Measurements from ENCODE around the gene RECQL5.

Gene RECQL5

DNA sequence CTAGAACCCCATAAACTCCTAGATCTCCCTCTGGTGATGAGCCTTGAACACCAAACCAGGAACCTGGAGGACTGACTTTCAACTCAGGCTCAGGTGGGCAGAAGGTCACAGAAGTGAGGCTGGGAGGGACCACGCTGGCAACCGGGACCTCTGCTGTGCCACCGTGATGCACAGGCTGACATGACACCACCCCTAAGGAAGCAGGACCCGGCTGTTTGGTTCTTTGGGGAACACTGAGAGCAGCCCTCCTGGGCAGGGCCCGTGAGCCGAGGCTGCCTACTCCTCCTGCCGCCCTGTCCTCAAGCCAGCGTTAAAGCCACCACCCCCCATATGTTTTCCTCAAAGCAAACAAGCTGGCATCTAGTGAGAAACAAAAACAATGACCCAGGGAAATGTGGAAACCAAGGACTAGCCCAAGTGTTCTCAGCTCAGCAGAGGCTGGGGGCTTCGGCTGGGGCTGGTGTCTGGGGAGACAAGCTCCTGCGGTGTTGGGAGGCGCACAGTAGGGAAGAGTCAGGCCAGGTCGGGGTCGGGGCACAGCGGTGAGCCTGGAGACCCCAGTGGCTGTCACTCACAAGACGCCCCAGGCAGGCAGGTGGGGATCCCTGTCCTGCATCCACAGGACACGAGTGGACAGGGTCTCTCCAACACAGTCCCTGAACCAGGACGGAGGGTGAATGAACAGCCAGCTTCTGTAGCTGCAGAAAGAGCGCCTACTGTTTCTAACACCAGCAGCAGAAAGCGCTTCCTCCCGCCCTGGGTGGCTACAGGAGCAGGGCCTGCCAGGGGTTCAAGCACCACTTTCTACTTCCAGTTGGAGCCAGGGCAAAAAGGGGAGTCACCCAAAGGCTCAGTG, 32.0 kb downstream of the RECQL5 start:
- in situ Hi-C loops (cut with HindIII; ENCODE audit: low sequenced_read_pairs), result no loop called here

GRCh38 chr17:75634376-75634740, 32.6 kb downstream of the RECQL5 start:
- in situ Hi-C loops (cut with HindIII; ENCODE audit: low sequenced_read_pairs), result no loop called here

DNA sequence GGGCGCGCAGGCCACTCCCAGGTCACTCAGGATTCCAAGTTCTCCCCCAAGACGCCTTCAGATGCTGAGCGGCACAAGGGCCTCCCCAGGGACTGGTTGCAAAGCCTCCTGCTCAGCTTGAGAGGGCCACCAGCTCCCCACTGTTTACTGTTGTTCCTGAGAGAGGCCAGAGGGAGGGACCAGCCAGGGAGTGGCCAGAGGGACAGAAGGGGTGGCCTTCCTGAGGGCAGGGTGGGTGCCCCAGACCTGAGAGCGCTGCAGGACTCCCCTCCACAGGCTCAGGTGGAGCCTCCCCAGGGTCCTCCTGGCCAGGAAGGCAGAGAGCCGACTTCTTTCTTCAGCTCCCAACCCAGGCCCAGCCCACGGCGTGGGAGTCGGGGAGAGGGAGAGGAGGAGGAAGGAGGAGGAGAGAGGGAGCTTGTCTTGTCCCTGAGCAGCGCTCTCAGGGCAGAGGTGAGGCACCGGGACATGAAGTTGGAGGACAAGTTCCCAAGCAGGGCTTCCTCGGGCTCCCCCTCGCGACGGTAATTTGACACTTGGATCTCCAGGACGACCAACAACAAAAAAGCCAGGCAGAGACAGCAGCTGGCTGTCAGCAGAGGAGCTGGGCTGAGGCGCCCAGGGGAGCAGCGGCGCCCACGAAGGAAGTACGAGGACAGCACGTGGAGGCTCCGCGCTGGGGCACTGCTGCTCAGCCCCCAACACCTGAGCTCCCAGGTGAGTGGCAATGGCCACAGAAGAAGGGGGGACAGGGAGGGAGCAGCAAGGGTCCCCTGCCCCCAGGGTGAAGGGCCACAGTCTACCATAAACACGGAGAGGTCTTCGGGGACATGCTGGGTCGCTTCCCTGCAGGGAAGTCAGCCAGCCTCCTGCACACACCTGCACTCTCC, 33.2 kb downstream of the RECQL5 start:
- in situ Hi-C loops (cut with HindIII; ENCODE audit: low sequenced_read_pairs), result no loop called here

DNA sequence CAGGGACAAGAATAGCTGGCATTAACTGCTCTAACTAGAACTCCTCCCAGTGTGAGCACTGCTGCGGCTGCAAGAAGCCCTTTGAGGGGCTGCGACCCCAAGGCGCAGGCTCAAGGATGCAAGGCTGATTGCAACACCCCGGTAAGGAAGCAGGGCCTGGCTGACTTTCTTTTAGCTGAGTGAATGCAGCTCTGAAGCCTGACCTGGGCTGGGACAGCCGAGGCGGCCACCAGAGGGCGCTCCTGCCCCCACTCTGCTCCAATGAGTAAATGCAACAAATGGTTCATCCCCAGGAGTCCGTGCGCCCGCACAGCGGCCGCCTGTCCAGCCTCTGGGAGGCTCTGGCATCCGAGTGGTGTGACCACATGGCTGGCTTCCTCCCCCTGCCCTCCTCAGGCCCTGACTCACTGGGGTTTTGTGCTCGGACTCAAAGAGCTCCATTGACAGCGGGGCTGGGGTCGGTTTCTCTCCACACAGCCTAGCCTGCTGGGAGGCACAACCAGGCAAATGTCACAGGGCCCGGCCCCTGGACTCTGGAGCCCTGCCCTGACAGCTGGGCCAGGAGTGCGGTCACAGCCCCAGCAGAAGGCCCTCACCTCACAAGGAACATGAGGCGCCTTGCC, 34.0 kb downstream of the RECQL5 start, which contains the start of gene SMIM5:
Gene SMIM5, plus strand, starts transcription at position 572 of the 623 bp plus-strand sequence. CDS start 6,768 bp downstream, outside the sequence.
- in situ Hi-C loops (cut with HindIII; ENCODE audit: low sequenced_read_pairs), result no loop called here

- in situ Hi-C loops (cut with HindIII; ENCODE audit: low sequenced_read_pairs), result no loop called here
Observed at GRCh38 chr17:75632428-75632827, 34.5 kb downstream of the RECQL5 start.

DNA sequence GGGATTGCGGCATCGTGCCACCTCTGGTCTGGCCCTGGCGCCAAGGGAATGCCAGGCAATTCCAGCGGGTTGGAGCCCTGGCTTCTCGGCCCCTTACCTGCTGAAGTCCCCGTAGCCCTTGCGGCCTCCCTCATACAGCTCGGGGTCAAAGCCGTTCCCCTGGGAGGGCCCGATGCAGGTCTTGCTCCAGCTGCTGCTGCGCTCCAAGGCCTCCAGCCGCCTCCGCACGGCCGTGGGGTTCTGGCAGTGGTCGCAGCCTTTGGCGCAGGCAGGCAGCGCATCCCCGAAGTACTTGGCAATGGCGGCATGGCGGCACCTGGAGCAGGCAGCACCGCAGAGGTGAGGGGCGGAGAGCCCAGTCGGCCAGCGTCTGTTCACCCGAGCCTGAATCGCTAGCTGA, 35.6 kb downstream of the RECQL5 start:
- in situ Hi-C loops (cut with HindIII; ENCODE audit: low sequenced_read_pairs), result no loop called here

DNA sequence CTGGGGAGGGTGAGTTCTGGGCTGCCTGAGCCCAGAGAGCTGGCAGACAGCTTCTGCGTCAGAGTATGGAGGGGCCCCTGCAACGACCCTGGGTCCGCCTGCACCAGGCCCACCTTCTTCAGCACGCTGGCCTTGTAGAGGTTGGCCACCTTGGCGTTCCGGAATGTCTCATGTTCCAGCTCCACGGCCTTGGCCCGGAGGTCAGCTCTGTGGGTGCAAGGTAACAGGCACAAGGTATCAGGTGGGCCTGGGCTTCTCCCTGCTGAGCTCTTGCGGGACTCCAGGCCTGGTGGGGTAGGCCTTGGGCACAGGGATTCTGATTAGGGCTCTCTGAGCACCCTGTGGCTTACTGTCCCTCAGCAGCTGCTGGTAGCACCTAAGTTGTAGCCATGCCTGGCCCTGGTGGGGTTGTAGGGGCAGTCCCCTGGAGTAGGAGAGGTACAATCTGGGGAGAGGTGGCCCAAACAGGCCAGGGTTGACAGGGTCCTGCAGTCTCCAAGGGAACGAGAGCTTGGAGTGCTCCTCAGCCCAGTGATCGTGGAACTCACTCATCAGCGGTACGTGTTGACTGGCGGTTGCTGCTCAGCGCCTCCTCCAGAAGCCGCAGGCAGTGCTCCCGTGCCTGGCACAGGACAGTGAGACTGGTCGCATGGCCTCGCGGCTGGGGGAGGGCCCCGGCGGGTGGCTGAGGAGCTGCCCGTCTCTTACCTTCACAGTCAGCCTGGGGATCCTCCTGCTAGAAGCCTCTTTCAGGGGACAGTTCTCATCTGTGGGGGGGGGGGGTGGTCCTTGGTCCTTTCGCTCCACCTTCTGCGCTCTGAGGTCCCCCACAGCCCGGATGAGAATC, 36.7 kb downstream of the RECQL5 start:
- in situ Hi-C loops (cut with HindIII; ENCODE audit: low sequenced_read_pairs), result no loop called here

- in situ Hi-C loops (cut with HindIII; ENCODE audit: low sequenced_read_pairs), result no loop called here
Observed at GRCh38 chr17:75629157-75629556, 37.8 kb downstream of the RECQL5 start.

DNA sequence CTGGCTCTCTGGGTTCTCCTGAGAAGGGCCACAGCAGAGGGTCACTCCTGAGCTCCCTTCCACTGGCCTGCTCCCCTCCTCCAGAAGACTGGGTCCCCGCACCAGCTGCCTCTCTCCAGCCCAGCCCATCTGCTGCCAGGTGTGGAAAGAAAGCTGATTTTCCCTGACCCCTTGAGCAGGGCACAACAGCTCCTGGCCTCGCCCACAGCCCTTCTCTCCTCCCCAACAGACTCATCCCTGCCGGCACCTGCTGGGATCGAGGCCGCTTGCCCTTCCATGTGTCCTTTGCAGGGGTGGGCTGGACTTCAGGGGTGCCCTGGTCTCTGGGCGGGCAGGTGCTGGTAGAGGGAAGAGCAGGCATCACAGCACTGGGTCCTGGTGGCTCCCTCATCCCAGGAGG, 38.5 kb downstream of the RECQL5 start:
- in situ Hi-C loops (cut with HindIII; ENCODE audit: low sequenced_read_pairs), result no loop called here

GRCh38 chr17:75627094-75627493, 39.9 kb downstream of the RECQL5 start:
- in situ Hi-C loops (cut with HindIII; ENCODE audit: low sequenced_read_pairs), result no loop called here

DNA sequence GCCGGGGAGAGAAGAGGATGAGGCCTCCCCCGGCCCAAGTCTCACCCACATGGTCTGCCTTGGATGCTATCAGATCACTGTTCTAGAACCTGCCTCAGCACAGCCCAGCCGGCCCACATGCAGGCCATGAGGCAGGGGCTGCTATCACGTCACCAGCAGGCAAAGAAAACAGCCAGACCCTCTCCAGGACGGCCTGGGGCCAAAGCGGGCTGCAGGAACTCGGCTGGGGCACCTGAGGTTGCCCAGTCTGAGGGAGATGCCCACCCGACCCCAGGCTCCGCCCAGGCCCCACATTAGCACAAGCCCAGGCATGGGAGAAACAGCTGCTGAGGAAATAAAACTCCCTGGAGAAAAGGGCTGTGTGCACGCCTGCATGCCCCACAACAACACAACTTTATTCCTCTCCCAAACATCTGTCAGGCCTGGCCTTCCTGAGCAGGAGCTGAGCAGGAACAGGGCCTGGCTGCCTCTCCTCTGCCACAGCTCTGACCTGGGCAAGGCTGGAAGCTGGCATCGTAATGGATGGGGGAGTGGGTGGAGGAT, 40.4 kb downstream of the RECQL5 start:
- in situ Hi-C loops (cut with HindIII; ENCODE audit: low sequenced_read_pairs), result no loop called here

DNA sequence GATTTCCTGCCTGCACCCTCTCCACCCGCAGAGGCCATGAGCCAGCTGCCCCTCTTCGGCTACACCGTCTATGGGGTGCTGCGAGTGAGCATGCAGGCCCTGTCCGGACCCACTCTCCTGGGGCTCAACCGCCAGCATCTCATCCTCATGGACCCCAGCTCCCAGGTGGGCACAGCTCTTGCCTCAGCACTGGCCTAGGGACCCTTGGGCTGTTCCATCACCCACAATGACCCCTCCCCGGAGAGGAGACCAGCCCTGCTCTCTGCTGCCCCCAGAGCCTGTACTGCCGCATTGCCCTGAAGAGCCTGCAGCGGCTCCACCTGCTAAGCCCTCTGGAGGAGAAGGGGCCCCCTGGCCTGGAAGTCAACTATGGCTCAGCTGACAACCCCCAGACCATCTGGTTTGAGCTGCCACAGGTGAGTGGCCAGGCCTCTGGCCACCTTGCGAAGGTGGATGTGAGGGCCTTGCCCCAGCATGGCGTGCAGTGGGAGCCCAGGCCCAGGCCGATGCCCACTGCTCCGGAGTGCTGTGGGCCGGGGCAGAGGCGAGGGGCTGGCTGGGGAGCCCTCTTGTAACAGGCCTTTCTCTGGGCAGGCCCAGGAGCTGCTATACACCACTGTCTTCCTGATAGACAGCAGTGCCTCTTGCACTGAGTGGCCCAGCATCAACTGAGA, 41.0 kb downstream of the RECQL5 start:
- in situ Hi-C loops (cut with HindIII; ENCODE audit: low sequenced_read_pairs), result no loop called here

DNA sequence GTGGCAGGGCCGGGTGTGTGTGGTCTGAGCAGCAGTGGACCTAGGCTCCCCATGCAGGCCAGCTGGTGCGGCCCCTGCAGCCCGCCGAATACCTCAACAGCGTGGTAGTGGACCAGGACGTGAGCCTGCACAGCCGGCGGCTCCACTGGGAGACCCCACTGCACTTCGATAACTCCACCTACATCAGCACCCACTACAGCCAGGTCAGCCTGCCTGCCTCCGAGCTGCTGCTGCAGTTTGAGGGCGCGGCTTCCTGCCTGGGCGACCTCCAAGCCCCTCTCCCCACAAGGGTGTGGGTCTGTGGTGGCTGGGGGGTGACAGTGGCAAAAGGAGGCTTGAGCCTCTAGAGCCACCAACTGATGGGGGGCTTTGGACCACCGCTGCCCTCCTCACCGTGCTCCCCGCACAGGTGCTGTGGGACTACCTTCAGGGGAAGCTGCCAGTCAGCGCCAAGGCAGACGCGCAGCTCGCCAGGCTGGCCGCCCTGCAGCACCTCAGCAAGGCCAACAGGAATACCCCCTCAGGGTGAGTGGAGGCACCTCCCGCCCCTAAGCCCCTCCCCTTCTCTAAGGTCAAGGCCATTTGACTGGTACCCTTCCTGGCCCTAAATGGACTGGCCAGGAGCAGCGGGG, 42.1 kb downstream of the RECQL5 start:
- in situ Hi-C loops (cut with HindIII; ENCODE audit: low sequenced_read_pairs), result no loop called here

DNA sequence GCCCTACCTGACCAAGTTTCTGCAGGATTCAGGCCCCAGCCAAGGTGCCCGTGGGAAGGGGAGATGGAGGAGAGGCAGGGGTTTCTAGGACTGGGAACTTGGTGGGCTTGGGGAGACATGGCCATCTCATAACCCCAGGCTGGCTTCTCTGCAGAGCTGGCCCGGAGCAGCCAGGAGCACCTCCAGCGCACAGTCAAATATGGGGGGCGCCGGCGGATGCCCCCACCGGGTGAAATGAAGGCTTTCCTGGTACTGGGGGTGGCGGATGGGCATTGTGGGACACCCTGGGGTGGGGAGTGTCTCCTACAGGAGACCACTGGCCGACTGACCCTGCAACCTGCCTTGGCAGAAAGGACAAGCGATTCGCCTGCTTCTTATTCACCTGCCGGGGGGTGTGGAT, 42.9 kb downstream of the RECQL5 start:
- in situ Hi-C loops (cut with HindIII; ENCODE audit: low sequenced_read_pairs), result no loop called here

GRCh38 chr17:75623386-75623785, 43.6 kb downstream of the RECQL5 start:
- in situ Hi-C loops (cut with HindIII; ENCODE audit: low sequenced_read_pairs), result no loop called here

DNA sequence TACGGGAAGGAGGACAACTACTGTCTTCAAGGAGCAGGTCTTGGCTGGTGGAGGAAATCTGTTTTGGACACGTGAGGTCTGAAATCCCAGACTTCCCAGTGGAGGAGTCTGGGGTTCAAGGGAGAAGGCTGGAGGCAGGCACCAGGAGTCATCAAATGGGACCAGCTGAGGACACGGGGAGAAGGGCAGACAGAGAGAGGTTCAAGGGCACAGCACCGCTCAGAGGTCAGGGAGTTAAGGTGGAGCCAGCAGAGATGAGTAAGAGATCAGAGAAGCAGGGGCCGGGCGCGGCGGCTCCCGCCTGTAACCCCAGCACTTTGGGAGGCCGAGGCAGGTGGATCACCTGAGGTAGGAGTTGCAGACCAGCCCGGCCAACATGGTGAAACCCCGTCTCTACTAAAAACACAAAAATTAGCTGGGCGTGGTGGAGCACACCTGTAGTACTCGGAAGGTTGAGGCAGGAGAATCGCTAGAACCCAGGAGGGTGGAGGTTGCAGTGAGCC, 44.1 kb downstream of the RECQL5 start:
- in situ Hi-C loops (cut with HindIII; ENCODE audit: low sequenced_read_pairs), result no loop called here

- in situ Hi-C loops (cut with HindIII; ENCODE audit: low sequenced_read_pairs), result no loop called here
Observed at GRCh38 chr17:75622076-75622475, 44.9 kb downstream of the RECQL5 start.

GRCh38 chr17:75621489-75621888, 45.5 kb downstream of the RECQL5 start:
- in situ Hi-C loops (cut with HindIII; ENCODE audit: low sequenced_read_pairs), result no loop called here

All from DLD1 (cell line).